BJ (cell line): Measurements from ENCODE around the gene ANKRD53. TPM values are rescaled to one million over a fixed set of nuclear protein-coding genes. Genes with fewer than 3 reads are reported as not detected.

Experiments
- CTCF ChIA-PET: fragments of 350-600 bp; formaldehyde crosslinking; extraction: SDS; loops from one replicate; lab custom pipeline; 2021; ENCODE audit warnings: antibody characterized with exemption, inconsistent platforms; lab: Yijun Ruan, JAX
- POLR2A ChIA-PET: fragments of 300-600 bp; sonication (Branson Sonifier 250); formaldehyde crosslinking; extraction: SDS; loops from one replicate; lab custom pipeline; 2021; ENCODE audit warnings: antibody characterized with exemption; lab: Charles Lee
- DNase-seq: peaks from one replicate; pipeline ENCODE4 v3.0.0-alpha.2; 2011; ENCODE audit warnings: low read depth
- H3K27me3 ChIP-seq: 2 replicates; pipeline ENCODE4 v1.6.0; 2011; ENCODE audit warnings: low read length; ENCODE audit not compliant: control insufficient read depth, insufficient read depth
- H3K36me3 ChIP-seq: 2 replicates; pipeline ENCODE4 v1.5.1; 2011; ENCODE audit warnings: low read length; ENCODE audit not compliant: control insufficient read depth, insufficient read depth
- H3K4me3 ChIP-seq: 2 replicates; pipeline ENCODE4 v1.5.1; 2011; ENCODE audit warnings: low read depth, mild to moderate bottlenecking, control low read depth, low read length
- polyA minus RNA-seq: library from RNA; depleted of rRNA, polyadenylated mRNA; stranded (reverse); fragments of >200 nt; gene quantifications from 2 replicates; pipeline ENCODE4 v1.2.3, GENCODE V29; 2011; rRNA and poly(A)+ RNA removed
- polyA plus RNA-seq: library from polyadenylated mRNA; depleted of rRNA; stranded (reverse); fragments of >200 nt; gene quantifications from 2 replicates; pipeline ENCODE4 v1.2.3, GENCODE V29; 2011; rRNA removed
- TF ChIP-seq, protein P1 (sequence below): IDR thresholded peaks from 2 replicates; pipeline ENCODE4 v1.5.1; 2011; ENCODE audit warnings: low read depth, mild to moderate bottlenecking, control low read depth, inconsistent platforms, low read length, moderate library complexity; ENCODE audit not compliant: insufficient read depth

ANKRD53 gene, protein sequence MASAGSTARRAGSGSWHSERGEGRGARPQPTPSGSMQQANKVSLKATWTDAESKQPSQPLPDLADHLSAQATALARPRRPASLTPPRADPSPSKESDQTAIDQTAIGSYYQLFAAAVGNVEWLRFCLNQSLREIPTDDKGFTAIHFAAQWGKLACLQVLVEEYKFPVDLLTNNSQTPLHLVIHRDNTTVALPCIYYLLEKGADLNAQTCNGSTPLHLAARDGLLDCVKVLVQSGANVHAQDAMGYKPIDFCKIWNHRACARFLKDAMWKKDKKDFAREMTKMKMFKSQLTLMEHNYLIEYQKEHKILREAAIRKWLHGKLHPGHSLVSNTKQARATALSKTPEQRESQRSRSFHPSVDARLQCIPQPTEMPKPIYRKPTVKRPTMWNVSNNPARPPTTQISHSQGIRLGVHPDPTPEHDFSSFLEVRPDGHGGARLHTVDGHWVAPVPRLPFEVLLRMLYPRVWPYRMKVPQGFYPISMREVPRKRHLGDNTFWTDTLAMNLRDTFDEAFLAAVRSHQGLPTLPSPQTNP
- polyA plus RNA-seq (0.36 and 0.43 TPM in 2 replicates), polyA minus RNA-seq (0.98 and 1.00 TPM in 2 replicates)

DNA sequence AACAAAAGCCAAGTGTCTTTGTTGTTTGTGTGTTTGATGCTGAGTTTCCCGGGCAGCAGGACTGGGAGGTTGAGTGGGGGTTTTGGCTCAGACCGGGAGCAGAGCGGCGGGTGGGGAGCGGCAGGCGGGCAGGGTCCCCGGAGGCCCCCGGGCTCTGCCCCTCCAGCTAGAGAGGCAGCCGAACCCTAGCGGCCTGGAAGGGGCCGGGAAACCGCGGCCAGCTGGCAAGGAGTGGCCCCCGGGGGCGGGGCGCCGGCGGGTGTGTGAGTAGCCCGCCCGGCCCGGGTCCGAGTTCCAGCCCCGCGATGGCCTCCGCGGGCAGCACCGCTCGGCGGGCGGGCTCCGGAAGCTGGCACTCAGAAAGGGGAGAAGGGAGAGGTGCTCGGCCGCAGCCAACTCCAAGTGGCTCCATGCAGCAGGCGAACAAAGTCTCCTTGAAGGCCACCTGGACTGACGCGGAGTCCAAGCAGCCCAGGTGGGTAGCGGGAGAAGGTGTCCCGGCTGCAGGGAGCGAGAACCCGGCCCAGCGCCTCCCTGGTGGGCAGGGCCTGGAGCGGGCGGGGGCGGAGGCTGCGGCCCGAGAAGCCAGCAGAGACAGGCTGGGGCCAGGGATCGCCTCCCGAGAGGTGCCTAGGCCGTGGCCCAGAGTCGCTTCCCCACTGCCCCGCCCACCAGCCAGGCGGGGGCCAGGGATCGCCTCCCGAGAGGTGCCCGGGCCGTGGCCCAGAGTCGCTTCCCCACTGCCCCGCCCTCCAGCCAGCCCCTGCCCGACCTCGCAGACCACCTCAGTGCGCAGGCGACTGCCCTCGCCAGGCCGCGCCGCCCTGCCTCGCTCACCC lies at the start of gene ANKRD53:
ANKRD53 (plus strand) TSS at position 290 of the 839 bp plus-strand sequence; CDS start at position 306, 16 bp downstream.
- 0 out of 2 replicates have a peak, but pooled peaks cover 1% of the 10 kb centered on the region for H3K36me3 ChIP-seq
- TF ChIP-seq, protein P1, sequence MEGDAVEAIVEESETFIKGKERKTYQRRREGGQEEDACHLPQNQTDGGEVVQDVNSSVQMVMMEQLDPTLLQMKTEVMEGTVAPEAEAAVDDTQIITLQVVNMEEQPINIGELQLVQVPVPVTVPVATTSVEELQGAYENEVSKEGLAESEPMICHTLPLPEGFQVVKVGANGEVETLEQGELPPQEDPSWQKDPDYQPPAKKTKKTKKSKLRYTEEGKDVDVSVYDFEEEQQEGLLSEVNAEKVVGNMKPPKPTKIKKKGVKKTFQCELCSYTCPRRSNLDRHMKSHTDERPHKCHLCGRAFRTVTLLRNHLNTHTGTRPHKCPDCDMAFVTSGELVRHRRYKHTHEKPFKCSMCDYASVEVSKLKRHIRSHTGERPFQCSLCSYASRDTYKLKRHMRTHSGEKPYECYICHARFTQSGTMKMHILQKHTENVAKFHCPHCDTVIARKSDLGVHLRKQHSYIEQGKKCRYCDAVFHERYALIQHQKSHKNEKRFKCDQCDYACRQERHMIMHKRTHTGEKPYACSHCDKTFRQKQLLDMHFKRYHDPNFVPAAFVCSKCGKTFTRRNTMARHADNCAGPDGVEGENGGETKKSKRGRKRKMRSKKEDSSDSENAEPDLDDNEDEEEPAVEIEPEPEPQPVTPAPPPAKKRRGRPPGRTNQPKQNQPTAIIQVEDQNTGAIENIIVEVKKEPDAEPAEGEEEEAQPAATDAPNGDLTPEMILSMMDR = no peak
- H3K4me3 ChIP-seq = peak within 1 kb of the TSS; percentile 51
- POLR2A ChIA-PET = no interaction called here
- H3K27me3 ChIP-seq = no peaks in the 10 kb centered on the region
- CTCF ChIA-PET = interaction anchor here (0.6 to 4.6 kb wide), 15 partner anchors 8 to 116 kb away, joined by 3 to 44 read pairs (median 3); no protein-coding TSS in a partner anchor
- DNase-seq = no peak

DNA sequence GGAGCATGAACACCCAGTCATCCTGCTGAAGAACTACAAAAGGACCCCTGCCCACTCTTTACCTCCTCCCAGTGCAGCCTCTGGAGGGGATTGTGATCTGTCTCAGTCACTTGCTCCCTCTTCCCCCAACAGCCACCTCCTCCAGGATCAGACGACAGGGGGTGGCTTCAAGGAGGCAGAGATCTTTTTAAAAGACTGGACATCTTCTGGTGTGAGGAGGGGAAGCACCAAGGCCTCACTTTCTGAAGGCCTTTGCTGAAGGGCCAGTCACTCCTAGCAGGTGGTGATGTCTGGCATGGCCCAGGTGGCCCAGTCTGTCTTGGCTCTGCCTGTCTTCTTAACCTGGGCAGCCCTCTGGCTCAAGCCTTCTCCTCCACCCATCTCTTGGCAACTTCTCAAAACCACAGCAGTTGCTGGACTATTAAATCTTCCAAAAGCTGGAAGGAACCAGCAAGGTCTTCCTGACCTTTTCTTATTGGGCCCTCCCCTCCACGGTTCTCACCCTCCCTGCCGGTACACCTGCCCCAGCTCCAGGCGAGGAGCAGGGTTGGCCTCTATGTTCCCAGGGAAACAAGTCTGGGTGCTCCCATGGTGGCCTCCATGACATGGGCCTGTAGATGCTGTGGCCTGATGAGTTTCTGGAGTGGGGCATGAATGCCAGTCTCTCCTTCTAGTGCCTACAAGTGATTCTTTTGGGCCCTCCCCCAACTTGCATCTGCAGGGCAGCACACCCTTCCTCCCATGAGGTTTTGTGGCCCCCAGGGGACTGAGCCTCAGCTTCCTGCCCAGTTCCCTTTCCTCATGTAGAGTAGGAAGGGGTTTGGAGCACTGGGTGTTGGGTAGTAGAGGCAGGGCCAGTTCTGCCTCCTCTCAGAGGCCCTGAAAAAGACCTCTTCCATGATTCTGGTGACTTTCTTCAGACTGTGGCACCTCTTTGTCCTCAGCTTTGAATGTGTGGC lies 47.8 kb upstream of the ANKRD53 start:
- DNase-seq = no peak
- POLR2A ChIA-PET = no interaction called here
- TF ChIP-seq, protein P1 = no peak
- CTCF ChIA-PET = interaction anchor here (2.5 kb wide), 1 partner anchor 11 kb away, joined by 9 read pairs; no protein-coding TSS in a partner anchor
- peaks cover 1% of the 10 kb centered on the region; the same call in 1 of the 2 replicates for H3K27me3 ChIP-seq
- no peak overlapping the region for H3K4me3 ChIP-seq
- no peaks in the 10 kb centered on the region for H3K36me3 ChIP-seq

DNA sequence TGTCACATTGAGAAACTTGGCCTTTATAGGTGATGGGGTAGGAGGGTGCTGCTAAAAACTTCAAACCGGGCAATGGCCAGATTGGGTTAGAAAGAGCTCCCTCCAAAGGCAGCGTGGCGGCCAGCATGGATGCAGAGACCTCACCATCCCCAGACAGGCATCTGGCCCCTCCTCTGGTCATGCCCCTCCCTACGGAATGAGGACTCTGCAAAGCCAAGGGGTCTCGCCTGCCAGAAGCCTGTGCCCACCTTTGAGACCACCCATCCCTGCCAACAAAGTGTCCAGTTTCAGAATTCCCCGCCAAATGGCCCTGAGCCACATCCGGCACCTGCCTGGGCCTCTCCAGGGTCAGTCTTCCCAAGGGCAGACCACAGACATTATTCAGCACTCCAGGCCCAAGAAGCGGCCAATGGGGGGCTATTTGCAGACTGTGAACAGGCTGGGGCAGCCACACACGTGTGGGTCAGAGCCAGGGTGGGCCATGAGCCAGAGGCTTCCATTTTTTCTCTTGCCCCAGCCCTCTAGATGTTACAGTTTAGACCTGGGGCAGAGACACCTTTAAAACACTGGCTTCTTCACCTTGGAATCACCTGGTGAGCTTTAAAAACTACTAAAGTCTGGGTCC lies 46.9 kb upstream of the ANKRD53 start:
- DNase-seq = no peak
- Histone ChIP-seq H3K36me3 (no peaks in the 10 kb centered on the region), H3K4me3 (no peak overlapping the region), H3K27me3 (peaks cover 2% of the 10 kb centered on the region; the same call in 1 of the 2 replicates)
- TF ChIP-seq, protein P1 = no peak
- POLR2A ChIA-PET = no interaction called here
- CTCF ChIA-PET = interaction anchor here (1.2 kb wide), 1 partner anchor 17 kb away, joined by 4 read pairs; no protein-coding TSS in a partner anchor

DNA sequence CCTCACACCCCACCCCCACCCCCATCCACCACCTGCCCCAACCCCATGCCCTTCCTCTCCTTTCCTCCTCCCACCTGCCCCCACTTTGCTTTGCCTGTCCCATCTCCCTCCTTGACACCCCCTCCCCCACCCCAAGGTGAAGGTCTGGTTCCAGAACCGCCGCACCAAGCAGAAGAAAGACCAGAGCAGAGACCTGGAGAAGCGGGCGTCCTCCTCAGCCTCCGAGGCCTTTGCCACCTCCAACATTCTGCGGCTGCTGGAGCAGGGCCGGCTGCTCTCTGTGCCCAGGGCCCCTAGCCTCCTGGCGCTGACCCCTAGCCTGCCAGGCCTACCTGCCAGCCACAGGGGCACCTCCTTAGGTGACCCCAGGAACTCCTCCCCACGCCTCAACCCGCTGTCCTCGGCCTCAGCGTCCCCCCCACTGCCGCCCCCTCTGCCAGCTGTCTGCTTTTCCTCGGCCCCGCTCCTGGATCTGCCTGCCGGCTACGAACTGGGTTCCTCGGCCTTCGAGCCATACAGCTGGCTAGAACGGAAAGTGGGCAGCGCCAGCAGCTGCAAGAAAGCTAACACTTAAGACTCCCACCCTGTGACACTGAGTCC lies 45.7 kb upstream of the ANKRD53 start:
- no peak for DNase-seq
- TF ChIP-seq, protein P1 = no peak
- no peak overlapping the region for H3K4me3 ChIP-seq
- peaks cover 3% of the 10 kb centered on the region; the same call in 1 of the 2 replicates for H3K27me3 ChIP-seq
- H3K36me3 ChIP-seq = no peaks in the 10 kb centered on the region
- ChIA-PET CTCF (interaction anchor here (0.6 to 7.9 kb wide), 3 partner anchors 14 to 16 kb away, joined by 3 to 64 read pairs (median 4); no protein-coding TSS in a partner anchor), POLR2A (no interaction called here)
